Measurements from ENCODE around the gene GPC6.

DNA sequence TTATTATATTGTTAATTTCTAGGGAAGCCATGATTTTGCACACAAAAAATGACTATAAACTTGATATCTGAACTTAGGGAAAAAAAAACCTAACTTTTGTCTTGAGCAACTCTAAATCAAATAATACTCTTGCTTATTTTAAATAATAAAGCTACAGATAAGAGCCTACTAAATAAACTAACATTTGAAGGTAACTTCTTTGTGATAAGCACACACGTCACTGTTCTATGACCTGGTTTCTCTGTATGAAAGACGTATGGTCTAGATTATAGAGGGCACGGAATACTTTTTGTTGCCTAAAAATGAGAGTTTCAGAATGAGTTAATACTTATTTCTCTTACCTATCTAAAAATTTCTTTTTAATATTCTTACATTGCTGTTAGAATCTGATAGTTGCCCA, 649.6 kb downstream of the GPC6 start:
- TF ChIP-seq, protein P1, sequence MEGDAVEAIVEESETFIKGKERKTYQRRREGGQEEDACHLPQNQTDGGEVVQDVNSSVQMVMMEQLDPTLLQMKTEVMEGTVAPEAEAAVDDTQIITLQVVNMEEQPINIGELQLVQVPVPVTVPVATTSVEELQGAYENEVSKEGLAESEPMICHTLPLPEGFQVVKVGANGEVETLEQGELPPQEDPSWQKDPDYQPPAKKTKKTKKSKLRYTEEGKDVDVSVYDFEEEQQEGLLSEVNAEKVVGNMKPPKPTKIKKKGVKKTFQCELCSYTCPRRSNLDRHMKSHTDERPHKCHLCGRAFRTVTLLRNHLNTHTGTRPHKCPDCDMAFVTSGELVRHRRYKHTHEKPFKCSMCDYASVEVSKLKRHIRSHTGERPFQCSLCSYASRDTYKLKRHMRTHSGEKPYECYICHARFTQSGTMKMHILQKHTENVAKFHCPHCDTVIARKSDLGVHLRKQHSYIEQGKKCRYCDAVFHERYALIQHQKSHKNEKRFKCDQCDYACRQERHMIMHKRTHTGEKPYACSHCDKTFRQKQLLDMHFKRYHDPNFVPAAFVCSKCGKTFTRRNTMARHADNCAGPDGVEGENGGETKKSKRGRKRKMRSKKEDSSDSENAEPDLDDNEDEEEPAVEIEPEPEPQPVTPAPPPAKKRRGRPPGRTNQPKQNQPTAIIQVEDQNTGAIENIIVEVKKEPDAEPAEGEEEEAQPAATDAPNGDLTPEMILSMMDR (IDR thresholded peaks at IDR 0.05; ENCODE audit: low read length), result no peak
- no peak for TF ChIP-seq EZH2 (optimal IDR thresholded peaks at IDR 0.05; ENCODE audit: low read depth, low read length)
- no peak for TF ChIP-seq EZH2phosphoT487 (IDR thresholded peaks at IDR 0.05; ENCODE audit: low read length)
